ENCODE data around the gene ROBO2.

ROBO2 gene, protein sequence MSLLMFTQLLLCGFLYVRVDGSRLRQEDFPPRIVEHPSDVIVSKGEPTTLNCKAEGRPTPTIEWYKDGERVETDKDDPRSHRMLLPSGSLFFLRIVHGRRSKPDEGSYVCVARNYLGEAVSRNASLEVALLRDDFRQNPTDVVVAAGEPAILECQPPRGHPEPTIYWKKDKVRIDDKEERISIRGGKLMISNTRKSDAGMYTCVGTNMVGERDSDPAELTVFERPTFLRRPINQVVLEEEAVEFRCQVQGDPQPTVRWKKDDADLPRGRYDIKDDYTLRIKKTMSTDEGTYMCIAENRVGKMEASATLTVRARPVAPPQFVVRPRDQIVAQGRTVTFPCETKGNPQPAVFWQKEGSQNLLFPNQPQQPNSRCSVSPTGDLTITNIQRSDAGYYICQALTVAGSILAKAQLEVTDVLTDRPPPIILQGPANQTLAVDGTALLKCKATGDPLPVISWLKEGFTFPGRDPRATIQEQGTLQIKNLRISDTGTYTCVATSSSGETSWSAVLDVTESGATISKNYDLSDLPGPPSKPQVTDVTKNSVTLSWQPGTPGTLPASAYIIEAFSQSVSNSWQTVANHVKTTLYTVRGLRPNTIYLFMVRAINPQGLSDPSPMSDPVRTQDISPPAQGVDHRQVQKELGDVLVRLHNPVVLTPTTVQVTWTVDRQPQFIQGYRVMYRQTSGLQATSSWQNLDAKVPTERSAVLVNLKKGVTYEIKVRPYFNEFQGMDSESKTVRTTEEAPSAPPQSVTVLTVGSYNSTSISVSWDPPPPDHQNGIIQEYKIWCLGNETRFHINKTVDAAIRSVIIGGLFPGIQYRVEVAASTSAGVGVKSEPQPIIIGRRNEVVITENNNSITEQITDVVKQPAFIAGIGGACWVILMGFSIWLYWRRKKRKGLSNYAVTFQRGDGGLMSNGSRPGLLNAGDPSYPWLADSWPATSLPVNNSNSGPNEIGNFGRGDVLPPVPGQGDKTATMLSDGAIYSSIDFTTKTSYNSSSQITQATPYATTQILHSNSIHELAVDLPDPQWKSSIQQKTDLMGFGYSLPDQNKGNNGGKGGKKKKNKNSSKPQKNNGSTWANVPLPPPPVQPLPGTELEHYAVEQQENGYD (N-terminal part only)

DNA sequence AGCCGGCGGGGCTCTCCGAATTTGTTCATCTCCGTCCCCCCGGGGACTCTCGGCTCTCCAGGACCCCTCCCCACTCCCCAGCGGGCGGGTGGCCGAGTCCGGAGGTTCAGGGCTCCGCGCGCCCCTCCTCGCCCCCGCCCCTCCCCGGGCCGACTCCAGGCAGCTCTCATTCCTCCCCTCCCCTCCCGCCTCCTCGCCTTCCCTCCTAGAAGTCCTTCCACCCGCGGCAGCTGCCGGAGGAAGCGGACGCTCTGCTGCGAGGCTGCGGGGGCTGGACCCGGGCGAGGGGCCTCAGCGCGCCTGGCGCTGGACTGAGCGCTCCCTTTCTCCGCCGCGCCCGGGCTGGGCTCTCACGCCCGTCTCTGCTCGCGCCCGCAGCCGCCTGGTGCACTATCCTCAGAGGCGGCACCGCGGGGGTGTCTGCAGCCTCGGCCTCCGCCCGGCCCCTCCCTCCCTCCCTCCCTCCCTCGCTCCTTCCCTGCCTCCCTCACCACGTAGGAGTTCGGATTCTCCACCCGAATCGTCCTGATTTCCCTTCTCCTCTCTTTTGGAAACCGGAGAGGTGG lies at the start of gene ROBO2:
Gene ROBO2, plus strand, starts transcription at position 494 of the 566 bp plus-strand sequence. CDS start 687 bp downstream, outside the sequence.
- no peak for DNase-seq (ENCODE audit: low spot score)

DNA sequence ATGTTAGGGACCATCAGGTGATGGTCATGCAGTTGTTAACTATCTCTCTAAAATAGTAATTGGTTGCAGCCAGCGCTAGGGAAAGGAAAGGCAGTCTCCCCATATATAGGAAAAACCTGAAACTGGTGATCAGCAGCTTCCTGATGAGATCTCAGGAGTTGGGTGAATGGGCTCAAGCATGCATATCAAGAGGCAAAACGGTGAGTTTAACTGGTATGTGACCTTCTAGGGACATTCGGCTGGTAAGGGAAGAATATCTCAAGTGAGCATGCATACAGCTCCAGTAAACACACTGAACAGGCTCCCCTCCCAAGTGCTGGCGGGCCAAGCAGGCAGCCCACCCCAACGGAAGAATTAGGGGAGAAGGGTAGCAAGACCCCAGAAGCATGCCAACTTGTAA lies 49.3 kb upstream of the ROBO2 start:
- no peak for DNase-seq (ENCODE audit: low spot score)

DNA sequence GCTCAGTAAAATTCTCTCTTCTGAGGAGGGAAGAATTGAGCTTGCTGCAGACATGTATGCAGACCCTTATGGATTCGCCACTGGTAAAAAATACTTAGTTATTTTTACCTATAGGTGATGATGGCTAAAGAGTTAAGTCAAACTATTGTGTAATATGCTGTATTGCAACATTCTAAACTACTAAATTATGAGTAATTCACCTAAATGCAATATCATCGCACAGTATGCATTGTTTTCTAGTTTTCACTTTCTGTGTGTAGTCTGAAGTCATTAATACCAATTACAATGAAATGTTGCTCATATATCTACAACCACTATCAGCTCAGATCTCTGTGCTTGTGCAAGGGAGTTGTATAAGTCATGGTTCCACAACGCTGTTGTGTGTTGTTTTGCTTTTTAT lies 48.7 kb upstream of the ROBO2 start:
- DNase-seq (ENCODE audit: low spot score) = no peak

DNA sequence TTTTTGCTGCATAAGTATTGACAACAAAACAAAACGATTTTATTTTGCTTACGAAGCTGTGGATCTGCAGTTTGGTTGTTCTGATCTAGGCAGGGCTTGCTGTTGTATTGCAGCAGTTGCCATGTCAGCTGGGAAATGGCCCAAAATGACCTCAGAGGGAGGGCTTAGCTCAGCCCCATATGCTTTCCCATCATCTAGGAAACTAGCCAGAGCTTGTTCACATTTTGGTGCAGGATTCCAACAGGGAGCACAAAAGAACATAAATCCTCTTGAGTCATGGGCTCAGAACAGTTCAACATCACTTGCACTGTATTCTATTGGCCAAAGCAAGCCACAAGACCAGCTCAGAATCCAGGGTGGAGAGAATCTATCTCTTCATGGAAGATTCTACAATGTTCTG lies 42.2 kb upstream of the ROBO2 start:
- DNase-seq (ENCODE audit: low spot score) = no peak

DNA sequence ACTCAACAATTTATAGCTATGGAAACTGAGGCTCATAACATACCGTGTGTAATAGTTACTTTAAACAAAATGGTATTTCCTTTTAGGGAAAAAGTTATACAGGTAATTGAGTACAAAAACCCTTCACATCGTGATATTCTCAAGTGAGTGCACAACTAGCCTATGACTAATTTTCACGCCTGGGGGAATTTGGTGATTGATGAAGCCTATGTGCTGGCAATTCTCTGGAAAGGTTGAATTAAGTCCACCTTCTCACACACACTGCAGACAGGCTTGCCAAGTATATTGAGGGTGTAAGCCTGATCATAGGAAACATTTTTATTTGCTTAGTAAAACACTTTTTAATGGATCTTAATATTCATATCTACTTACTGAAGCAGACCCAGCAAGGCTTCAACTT lies 41.3 kb upstream of the ROBO2 start:
- DNase-seq (ENCODE audit: low spot score) = no peak

DNA sequence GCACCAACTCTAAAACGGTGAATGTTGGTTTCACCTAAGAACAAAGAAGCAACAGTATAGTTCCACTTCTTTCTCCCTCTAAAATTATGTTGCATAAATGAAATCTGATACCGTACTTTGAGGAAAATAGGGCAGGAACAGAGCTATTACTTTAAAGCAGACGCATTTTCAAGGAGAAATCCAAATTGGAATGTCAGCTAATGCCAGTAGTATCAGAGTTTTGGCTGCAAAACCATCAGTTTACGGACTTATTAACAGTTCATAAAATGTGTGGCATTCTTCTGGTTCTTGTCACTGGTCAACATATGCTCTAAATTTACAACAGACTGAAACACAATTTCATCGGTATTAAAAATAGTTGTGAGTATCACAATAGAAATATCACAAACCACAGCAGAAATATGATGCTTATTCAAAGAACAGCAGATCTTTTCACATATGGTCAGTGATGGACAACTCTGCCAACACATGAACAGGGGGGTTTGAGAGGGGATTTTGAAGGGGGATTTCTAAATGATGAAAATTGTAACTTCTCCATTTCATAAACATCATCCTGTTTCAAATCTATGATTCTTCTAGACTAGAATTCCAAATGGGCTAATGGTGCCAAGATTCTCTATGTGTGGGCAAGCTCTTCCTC lies 38.7 kb upstream of the ROBO2 start:
- DNase-seq (ENCODE audit: low spot score) = no peak

DNA sequence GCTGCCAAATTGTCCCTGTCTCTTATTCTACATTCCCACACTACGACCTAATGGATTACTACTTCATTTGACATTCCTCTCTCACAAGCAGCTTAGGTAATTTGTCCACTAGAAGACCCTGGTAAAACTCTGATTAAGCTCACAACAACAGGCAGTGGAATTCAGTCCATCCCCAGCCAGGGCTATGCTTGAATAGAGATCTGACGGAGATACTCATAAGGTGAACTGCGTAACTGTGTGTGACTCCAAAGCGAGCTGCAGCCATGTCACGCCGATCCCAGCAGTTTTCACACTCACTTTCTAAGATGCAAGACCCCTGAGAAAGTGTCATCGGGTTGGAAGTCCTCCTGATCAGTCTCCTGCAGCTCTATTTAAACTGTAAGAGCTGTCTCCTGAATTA lies 25.7 kb upstream of the ROBO2 start:
- DNase-seq (ENCODE audit: low spot score) = no peak

DNA sequence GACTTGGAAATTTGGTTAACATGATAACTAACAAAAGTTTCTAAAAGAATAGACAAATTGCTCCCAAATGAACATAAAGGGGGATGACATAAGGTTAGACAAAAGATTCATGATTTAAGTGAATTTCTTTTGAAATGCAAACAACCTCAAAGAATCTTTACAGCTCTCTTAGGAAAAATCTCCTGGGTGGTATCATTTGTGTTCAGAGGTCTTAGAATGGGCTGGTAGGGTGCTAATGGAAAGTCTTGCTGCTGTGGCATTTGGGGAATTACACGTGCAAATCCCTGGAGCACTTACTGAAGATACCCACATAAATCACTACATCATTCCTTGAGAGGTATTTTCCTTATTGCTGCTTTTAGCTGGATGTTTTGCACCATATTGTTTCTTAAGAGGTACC lies 14.4 kb upstream of the ROBO2 start:
- no peak for DNase-seq (ENCODE audit: low spot score)

DNA sequence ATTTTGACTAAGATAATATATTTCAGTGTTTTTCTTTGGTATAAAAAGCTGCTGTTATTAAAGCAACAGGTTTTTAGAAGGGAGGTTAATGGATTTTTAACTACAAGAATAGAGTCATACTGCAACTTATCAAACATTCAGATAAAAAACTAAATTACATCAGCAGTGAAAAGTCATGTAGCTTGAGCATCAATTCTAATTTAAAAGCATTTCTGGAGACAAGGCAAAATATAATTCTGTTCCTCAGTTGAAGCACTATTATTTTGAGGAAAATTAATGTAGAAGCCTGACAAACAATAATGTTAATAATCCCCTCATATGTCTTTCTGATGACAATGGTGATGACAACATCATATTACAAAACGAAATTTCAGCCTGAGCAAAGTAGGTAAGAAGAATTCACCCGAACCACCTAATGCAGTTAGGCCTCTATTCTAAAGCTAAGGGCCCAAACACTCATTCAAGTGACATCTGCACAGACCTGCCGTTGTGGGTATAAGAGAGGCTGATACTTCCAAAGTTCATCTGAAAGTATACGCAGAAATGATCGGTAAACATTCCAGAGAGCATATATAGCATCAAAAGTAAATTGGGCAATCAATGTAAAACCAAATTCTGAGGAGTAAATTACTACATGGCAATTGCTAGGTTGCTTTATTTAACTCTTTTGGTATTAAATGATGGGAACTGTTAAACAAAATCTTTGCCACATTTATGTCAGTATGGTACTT lies 12.8 kb upstream of the ROBO2 start:
- no peak for DNase-seq (ENCODE audit: low spot score)

DNA sequence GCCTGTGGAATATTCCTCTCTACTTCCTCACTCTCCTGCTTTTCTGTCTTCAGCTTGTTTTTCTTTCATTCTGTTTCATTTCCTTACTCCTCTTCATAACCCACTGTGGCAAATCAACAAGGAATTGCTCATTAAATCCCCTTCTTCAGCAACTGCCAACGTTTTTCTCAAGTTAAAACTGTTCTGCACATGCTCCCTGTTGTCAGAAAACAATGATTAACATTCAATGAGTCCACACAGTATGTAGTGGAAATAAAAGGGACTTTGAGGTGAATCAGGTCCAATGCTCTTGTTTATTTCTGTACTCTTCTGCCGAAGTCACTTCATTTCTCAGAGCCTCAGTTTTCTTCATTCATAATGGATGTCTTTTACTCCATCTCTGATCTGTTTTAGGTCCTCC lies 11.9 kb upstream of the ROBO2 start:
- no peak for DNase-seq (ENCODE audit: low spot score)

DNA sequence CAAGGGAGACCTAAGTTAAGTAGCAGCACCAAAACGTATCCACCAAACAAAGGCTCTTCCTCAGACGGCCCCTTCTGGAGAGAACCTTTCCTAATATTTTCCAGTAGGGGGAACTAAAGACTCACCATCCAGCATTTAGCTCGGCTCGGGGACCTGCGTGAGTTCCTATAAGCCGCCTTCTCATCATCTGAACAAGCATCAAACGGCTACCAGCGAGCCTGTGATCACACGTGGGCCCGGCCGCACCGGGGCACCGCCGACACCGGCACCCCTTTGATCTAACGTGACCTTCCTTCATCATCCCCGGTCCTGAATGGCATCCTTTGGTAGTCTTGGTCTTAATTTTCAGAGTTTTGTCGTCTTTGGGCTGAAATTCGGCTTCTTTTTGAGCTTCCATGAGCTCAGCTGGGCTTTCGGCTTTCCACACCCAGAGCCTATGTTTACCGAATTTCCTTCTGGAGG lies 1.4 kb upstream of the ROBO2 start:
- DNase-seq (ENCODE audit: low spot score) = peak; percentile 19

DNA sequence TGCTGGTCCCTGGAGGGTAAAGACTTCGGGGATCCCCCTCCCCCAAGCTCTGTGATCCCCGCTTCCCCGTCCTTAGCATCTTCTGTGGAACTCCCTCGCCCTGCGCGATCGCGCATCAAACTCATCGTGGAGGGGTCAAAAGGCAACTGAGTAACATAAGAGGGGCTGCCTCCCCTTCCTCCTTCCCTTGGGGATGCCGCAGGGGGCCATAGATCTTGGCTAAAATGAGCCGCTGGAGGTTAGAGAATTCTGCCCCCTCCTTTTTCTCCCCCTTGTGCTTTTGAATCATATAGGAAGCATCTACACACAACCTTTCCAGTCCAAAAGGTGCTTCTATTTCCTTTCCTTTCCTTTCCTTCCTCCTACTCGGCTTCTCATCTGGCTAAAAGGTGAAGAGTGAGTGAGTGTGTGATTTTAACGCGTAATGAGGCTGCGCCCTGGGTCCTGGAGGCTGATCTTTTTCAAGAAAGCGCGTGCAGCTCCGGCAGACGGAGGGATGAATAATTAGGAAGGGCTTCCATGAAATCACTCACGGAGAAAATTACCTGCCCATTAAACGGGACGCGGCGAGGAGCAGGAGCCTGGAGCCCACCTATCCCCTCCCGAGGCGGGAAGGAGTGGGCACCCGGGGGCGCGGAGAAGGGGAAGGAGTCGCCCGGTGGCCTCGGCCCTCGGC lies 831 bp upstream of the ROBO2 start:
- DNase-seq (ENCODE audit: low spot score) = no peak

DNA sequence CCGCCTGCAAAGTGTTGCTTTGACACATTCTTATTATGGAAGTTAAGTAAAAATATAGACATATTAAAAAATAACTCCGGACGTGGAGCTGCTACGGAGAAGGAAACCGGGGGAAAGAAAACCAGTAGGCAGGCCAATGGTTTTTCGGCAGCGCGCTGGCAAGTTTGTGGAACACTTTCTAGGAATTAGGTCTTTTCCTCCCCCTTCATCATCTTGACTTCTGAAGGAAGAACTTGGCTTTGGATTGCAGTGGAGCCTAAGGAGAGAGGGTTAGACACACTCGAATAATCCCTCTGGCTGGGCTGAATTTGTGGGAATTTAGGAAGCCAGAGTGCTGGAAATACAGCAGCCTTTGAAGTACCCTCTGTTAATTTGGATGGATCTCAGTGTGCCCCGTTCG lies 317 bp downstream of the ROBO2 start:
- DNase-seq (ENCODE audit: low spot score) = no peak

DNA sequence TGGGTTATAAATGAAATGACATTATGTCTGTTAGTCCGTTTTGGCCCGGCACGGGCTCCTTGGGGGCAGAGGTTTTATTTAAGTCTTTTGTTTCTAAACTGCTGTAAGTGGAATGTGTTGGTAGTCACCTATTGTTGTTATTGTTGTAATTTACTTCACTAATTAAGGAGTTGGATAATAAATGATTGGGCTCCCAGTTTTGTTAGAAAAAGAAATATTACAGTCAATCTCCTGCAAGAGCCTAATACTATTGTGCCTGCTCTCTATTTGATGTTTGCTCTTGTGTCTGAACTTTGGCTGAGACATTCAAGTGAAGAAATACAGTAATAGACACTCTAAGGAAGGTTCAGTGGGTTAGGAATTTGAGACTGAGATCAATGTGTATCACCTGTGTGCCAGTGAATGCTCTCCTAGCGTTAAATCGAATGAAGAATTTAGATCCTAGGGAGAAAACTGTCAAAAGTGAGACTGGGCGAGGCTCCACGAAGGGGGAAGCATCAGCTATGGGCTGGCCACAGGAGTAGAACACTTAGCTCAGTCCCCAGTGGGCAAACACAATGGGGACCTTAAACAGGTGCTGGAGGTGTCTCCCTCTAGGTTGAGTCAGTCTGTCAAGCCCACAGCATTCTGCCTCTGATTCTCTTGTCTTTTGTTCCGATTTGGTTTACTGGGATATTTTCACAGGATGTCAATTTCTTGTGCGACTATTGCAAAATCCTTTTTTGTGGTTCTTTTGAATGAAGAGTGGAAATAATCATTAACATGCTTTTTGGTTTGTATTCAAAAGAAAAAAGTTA lies 1.2 kb downstream of the ROBO2 start:
- DNase-seq (ENCODE audit: low spot score) = no peak

DNA sequence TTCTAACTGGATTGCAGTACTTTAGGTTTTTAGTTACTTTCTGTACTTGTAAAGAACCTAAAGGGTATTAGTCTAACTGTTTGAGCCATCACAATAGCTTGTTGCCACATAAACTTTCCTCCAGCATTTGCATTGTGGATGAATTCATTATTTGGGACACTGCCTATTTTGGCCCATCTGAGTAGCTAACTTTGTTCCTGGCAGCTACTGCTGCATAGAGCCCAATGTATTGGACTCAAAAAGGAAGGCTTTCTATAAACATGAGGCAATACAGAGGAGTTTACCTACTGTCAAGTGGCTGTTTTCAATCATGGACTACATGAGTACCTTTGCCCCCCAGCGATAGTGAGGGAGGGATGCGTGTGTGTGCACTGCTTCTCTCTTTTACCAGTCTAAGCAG lies 1.9 kb downstream of the ROBO2 start:
- no peak for DNase-seq (ENCODE audit: low spot score)

DNA sequence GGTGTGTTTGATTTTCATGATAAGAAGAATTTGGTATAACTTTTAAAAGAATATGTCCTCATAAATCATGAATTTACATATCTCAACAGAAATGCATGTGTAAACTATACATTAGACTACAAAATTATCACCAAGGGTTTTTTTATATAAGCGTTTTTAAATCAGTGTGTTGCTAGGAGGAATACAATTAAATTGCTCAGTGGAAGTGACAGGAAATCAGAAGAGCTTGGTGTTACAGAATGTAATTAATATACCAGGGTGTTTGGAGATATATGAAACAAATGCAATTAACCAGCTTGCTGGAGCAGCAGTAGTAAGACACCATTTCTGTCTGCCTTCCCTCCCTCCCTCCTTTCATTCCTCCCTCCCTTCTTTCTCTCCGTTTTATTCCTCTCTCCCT lies 2.4 kb downstream of the ROBO2 start:
- DNase-seq (ENCODE audit: low spot score) = no peak

DNA sequence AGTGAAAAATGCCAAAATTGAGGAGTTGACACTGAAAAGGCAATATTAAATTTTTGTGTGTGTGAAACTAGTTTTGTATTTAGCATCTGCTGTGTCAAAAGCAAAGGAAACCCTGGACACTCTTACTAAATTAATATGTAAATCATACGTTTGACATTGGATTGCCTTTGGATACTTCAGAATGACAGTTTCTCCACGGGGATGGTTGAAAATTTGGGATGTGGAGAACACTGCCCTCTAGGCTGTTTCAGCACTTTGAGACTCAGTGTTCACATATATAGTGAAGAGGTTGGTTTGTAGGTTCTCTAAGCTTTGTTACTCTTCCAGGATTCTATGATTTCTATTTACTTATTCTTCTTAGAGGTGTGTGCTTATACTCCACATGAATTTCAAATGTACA lies 3.0 kb downstream of the ROBO2 start:
- DNase-seq (ENCODE audit: low spot score) = no peak

DNA sequence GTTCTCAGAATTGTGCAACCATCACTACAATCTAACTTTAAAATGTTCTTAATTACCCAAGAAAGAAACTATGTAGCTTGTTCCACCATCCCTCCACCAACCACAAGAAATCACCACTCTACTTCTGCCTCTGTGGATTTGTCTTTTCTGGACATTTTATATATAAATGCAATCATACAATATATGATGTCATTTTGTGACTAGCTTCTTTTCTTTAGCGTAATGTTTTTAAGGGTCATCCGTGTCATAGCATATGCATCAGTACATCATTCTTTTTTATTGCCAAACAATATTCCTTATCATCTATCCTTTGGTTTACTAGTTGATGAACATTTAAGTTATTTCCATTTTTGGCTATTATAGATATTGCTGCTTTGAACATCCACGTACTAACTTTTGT lies 5.8 kb downstream of the ROBO2 start:
- DNase-seq (ENCODE audit: low spot score) = no peak

DNA sequence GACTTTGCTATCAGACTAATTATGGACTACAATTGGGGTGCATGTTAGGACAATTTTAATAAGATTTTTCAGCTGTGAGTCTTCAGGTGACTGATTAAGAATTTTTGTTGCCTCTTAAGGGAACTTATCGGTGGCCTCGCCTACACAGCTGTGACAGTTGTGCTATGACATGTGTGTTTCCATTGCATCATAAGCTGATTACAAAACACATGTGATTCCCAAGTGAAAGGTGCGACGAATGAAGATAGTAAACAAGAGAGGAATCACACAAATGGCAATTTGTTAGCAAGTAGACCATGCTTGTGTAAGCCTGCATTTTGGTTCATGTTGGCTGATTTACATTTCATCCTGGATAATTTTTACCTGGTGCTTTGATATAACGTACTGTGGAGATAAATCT lies 8.3 kb downstream of the ROBO2 start:
- DNase-seq (ENCODE audit: low spot score) = no peak

DNA sequence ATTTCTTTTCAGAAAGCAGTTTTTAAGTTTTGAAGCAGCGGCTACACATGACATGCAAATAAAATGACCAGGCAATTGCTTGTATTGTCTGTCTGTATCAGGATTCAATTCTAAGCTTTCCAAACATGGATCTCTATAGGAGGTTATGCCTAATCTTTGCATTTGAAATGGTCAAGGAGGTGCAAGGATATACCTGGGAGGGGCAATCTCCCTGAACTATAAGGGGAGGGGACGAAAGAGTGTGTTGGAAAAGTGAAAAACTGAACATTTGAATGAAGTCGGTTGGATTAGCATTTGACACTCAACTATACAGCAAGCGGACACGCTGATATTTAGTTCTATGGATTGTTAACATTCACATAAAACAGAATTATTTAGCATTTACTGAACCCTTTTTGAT lies 11.7 kb downstream of the ROBO2 start:
- DNase-seq (ENCODE audit: low spot score) = no peak

Measured in NAMALWA (cell line).